Tibial nerve (tissue), 3 donors: ENCODE measurements around the gene CCDC88B.

Experiments used
- POLR2A ChIP-seq, 2 donors: fragments of 450-650 bp; IDR thresholded peaks; one replicate each; pipeline ENCODE4 v1.6.1; 2017; ENCODE audit warnings: antibody characterized with exemption in 2 of 2, mild to moderate bottlenecking in 2 of 2, moderate library complexity in 2 of 2
- TF ChIP-seq, protein P1 (sequence below), 5 experiments: fragments of 200-600 bp in 3 of 5; fragments of 450-650 bp in 2 of 5; sonication (generic) in 3 of 5; IDR thresholded peaks; one replicate each; pipeline ENCODE4 v1.5.1; 2016 to 2019; ENCODE audit warnings: antibody characterized with exemption in 5 of 5, mild to moderate bottlenecking in 3 of 5, moderate library complexity in 2 of 5

- TF ChIP-seq, protein P1, sequence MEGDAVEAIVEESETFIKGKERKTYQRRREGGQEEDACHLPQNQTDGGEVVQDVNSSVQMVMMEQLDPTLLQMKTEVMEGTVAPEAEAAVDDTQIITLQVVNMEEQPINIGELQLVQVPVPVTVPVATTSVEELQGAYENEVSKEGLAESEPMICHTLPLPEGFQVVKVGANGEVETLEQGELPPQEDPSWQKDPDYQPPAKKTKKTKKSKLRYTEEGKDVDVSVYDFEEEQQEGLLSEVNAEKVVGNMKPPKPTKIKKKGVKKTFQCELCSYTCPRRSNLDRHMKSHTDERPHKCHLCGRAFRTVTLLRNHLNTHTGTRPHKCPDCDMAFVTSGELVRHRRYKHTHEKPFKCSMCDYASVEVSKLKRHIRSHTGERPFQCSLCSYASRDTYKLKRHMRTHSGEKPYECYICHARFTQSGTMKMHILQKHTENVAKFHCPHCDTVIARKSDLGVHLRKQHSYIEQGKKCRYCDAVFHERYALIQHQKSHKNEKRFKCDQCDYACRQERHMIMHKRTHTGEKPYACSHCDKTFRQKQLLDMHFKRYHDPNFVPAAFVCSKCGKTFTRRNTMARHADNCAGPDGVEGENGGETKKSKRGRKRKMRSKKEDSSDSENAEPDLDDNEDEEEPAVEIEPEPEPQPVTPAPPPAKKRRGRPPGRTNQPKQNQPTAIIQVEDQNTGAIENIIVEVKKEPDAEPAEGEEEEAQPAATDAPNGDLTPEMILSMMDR (IDR thresholded peaks at IDR 0.05): no peak
- TF ChIP-seq POLR2A (IDR thresholded peaks at IDR 0.05): no peak
Observed at GRCh38 chr11:64395545-64396078, 55.6 kb downstream of the CCDC88B start.
